HCT116 (cell line): Measurements from ENCODE around the gene THOP1.

Experiments used
- EGR1 ChIP-seq: IDR thresholded peaks from 2 replicates; pipeline ENCODE4 v1.6.1; 2012; ENCODE audit warnings: low read depth
- EZH2 ChIP-seq: fragments of 200-600 bp; sonication (generic); IDR thresholded peaks from 2 replicates; pipeline ENCODE4 v1.6.1; 2017; ENCODE audit warnings: antibody characterized with exemption, mixed run types
- POLR2A ChIP-seq: IDR thresholded peaks from 2 replicates; pipeline ENCODE4 v1.7.0; 2011; ENCODE audit warnings: borderline replicate concordance; ENCODE audit not compliant: insufficient read depth, insufficient read length; ENCODE audit errors: extremely low read depth
- POLR2AphosphoS5 ChIP-seq: IDR thresholded peaks from 2 replicates; pipeline ENCODE4 v1.6.1; 2011; ENCODE audit warnings: mild to moderate bottlenecking, low read depth, low read length, moderate library complexity
- RAD21 ChIP-seq: IDR thresholded peaks from 2 replicates; pipeline ENCODE4 v1.6.1; 2012; ENCODE audit warnings: low read depth, mild to moderate bottlenecking
- SRF ChIP-seq: IDR thresholded peaks from 2 replicates; pipeline ENCODE4 v1.6.1; 2012; ENCODE audit warnings: low read depth
- TCF7L2 ChIP-seq: IDR thresholded peaks from 2 replicates; pipeline ENCODE4 v1.7.0; 2011; ENCODE audit warnings: borderline replicate concordance, inconsistent platforms; ENCODE audit not compliant: insufficient read depth, insufficient read length; ENCODE audit errors: extremely low read depth
- ZFX ChIP-seq: fragments of 450-650 bp; IDR thresholded peaks from 2 replicates; pipeline ENCODE4 v1.6.1; 2017
- TF ChIP-seq, protein P1 (sequence below): IDR thresholded peaks from 2 replicates; pipeline ENCODE4 v1.6.1; 2012; ENCODE audit warnings: low read depth
- TF ChIP-seq, protein P2 (sequence below), 3 experiments: fragments of 200-600 bp in 1 of 3; sonication (generic) in 1 of 3; IDR thresholded peaks in 2 of 3; conservative IDR thresholded peaks in 1 of 3; 2 replicates each; pipeline ENCODE4 v1.5.1; 2012 to 2017; ENCODE audit warnings: low read depth in 2 of 3, low read length in 2 of 3, antibody characterized with exemption in 1 of 3, borderline replicate concordance in 1 of 3, control low read depth in 1 of 3, mild to moderate bottlenecking in 1 of 3, mixed read lengths in 1 of 3, mixed run types in 1 of 3, moderate library complexity in 1 of 3; ENCODE audit not compliant: insufficient read depth in 1 of 3

DNA sequence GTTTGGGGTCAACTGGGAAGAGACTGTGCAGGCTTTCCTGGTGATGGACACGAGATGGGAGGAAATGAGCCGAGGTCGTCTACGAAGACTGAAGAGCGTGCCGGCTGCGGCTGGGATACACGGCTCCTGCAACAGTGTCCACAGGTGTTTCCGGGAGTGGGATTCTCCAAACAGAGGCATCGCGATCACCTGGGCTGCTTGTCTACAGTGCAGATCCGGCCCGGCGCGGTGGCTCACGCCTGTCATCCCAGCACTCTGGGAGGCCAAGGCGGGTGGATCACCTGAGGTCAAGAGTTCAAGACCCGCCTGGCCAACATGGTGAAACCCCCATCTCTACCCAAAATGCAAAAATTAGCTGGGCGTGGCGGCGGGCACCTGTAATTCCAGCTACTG lies 33.9 kb upstream of the THOP1 start:
- TF ChIP-seq, protein P1, sequence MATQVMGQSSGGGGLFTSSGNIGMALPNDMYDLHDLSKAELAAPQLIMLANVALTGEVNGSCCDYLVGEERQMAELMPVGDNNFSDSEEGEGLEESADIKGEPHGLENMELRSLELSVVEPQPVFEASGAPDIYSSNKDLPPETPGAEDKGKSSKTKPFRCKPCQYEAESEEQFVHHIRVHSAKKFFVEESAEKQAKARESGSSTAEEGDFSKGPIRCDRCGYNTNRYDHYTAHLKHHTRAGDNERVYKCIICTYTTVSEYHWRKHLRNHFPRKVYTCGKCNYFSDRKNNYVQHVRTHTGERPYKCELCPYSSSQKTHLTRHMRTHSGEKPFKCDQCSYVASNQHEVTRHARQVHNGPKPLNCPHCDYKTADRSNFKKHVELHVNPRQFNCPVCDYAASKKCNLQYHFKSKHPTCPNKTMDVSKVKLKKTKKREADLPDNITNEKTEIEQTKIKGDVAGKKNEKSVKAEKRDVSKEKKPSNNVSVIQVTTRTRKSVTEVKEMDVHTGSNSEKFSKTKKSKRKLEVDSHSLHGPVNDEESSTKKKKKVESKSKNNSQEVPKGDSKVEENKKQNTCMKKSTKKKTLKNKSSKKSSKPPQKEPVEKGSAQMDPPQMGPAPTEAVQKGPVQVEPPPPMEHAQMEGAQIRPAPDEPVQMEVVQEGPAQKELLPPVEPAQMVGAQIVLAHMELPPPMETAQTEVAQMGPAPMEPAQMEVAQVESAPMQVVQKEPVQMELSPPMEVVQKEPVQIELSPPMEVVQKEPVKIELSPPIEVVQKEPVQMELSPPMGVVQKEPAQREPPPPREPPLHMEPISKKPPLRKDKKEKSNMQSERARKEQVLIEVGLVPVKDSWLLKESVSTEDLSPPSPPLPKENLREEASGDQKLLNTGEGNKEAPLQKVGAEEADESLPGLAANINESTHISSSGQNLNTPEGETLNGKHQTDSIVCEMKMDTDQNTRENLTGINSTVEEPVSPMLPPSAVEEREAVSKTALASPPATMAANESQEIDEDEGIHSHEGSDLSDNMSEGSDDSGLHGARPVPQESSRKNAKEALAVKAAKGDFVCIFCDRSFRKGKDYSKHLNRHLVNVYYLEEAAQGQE = no peak
- TF ChIP-seq, protein P2, sequence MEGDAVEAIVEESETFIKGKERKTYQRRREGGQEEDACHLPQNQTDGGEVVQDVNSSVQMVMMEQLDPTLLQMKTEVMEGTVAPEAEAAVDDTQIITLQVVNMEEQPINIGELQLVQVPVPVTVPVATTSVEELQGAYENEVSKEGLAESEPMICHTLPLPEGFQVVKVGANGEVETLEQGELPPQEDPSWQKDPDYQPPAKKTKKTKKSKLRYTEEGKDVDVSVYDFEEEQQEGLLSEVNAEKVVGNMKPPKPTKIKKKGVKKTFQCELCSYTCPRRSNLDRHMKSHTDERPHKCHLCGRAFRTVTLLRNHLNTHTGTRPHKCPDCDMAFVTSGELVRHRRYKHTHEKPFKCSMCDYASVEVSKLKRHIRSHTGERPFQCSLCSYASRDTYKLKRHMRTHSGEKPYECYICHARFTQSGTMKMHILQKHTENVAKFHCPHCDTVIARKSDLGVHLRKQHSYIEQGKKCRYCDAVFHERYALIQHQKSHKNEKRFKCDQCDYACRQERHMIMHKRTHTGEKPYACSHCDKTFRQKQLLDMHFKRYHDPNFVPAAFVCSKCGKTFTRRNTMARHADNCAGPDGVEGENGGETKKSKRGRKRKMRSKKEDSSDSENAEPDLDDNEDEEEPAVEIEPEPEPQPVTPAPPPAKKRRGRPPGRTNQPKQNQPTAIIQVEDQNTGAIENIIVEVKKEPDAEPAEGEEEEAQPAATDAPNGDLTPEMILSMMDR (IDR thresholded peaks at IDR 0.05 in 2 of 3, conservative IDR thresholded peaks at IDR 0.05 in 1 of 3; ENCODE audit: borderline replicate concordance in 1 of 3, insufficient read depth in 1 of 3, low read depth in 2 of 3, low read length in 2 of 3) = no peak
- no peak for TF ChIP-seq POLR2A
- TF ChIP-seq EGR1 = no peak
- TF ChIP-seq EZH2 = no peak
- no peak for TF ChIP-seq TCF7L2
- no peak for TF ChIP-seq SRF
- no peak for TF ChIP-seq RAD21
- no peak for TF ChIP-seq POLR2AphosphoS5
- TF ChIP-seq ZFX = no peak
